ENCODE measurements around the gene THAP6. TPM values are rescaled to one million over a fixed set of nuclear protein-coding genes. Genes with fewer than 3 reads are reported as not detected.

The THAP6 gene
- 10 to 100 TPM; 13.4 to 26.5 (median 19.5) TPM for total RNA-seq

- peaks cover 13 to 21% of the 10 kb centered on the region in 2 donors for H3K4me1 ChIP-seq (replicated peaks in 1 of 2)
- in situ Hi-C loops (cut with MboI; ENCODE audit: low pct_unique_long_range_greater_than_20kb in 2 of 9, low sequenced_read_pairs in 9 of 9, unreplicated experiment in 9 of 9) = no loop called here
- ATAC-seq (replicated peaks in 6 of 8) = peak; percentile 90 to 95 (median 94)
- H3K4me3 ChIP-seq = peak within 1 kb of the TSS; percentile 59 to 94 (median 83)
- peak within 1 kb of the TSS; percentile 93 to 94 for H3K27ac ChIP-seq
- WGBS, 10 experiments = 0 to 17% (median 0%) methylated on average over 1 to 8 of the region's 61 CpGs; no CpG with 5 or more reads in 4 of the 10 experiments
These were observed at the start of gene THAP6, which contains the start of gene RCHY1 for GRCh38 chr4:75514131-75514948. Gene THAP6 (plus strand): TSS chr4:75514473. CDS start chr4:75515453, 980 bp downstream. Gene RCHY1 (minus strand): TSS chr4:75514403. CDS start chr4:75514286, 117 bp downstream.

- 80 to 100% (median 100%) methylated on average over 1 of the region's 1 CpG; no CpG with 5 or more reads in 3 of the 10 experiments for WGBS, 10 experiments
- Histone ChIP-seq H3K4me3 (no peak overlapping the region), H3K4me1 (replicated peaks in 1 of 2) (no peaks in the 10 kb centered on the region), H3K27ac (no peak overlapping the region)
- in situ Hi-C loops (cut with MboI; ENCODE audit: low pct_unique_long_range_greater_than_20kb in 2 of 9, low sequenced_read_pairs in 9 of 9, unreplicated experiment in 9 of 9) = no loop called here
- no peak for ATAC-seq (replicated peaks in 6 of 8)
These were observed 44.4 kb upstream of the THAP6 start for GRCh38 chr4:75469896-75470295.

- Histone ChIP-seq H3K4me3 (no peak overlapping the region), H3K4me1 (replicated peaks in 1 of 2) (no peaks in the 10 kb centered on the region), H3K27ac (no peak overlapping the region)
- 75 to 100% (median 100%) methylated on average over 1 of the region's 1 CpG; no CpG with 5 or more reads in 1 of the 10 experiments for WGBS, 10 experiments
- in situ Hi-C loops (cut with MboI; ENCODE audit: low pct_unique_long_range_greater_than_20kb in 2 of 9, low sequenced_read_pairs in 9 of 9, unreplicated experiment in 9 of 9) = no loop called here
- no peak for ATAC-seq (replicated peaks in 6 of 8)
These were observed 43.5 kb upstream of the THAP6 start for GRCh38 chr4:75470738-75471137.

GRCh38 chr4:75477201-75477600, 37.1 kb upstream of the THAP6 start:
- no peaks in the 10 kb centered on the region for H3K4me1 ChIP-seq (replicated peaks in 1 of 2)
- no peak overlapping the region for H3K4me3 ChIP-seq
- 89 to 100% (median 100%) methylated on average over 1 to 3 of the region's 3 CpGs for WGBS, 10 experiments
- in situ Hi-C loops (cut with MboI; ENCODE audit: low pct_unique_long_range_greater_than_20kb in 2 of 9, low sequenced_read_pairs in 9 of 9, unreplicated experiment in 9 of 9) = loop anchor here in 1 of 9 experiments (25.0 kb wide), 1 partner anchor 590 kb away; no protein-coding TSS in a partner anchor
- H3K27ac ChIP-seq = no peak overlapping the region
- ATAC-seq (replicated peaks in 6 of 8) = no peak

- no peak overlapping the region for H3K4me3 ChIP-seq
- in situ Hi-C loops (cut with MboI; ENCODE audit: low pct_unique_long_range_greater_than_20kb in 2 of 9, low sequenced_read_pairs in 9 of 9, unreplicated experiment in 9 of 9) = loop anchor here in 1 of 9 experiments (25.0 kb wide), 1 partner anchor 597 kb away; no protein-coding TSS in a partner anchor
- H3K4me1 ChIP-seq (replicated peaks in 1 of 2) = no peaks in the 10 kb centered on the region
- H3K27ac ChIP-seq = no peak overlapping the region
- no peak for ATAC-seq (replicated peaks in 6 of 8)
- WGBS, 10 experiments = 33 to 86% (median 74%) methylated on average over 2 to 4 of the region's 4 CpGs; no CpG with 5 or more reads in 2 of the 10 experiments
These were observed 30.1 kb upstream of the THAP6 start for GRCh38 chr4:75484190-75484589.

GRCh38 chr4:75490155-75490554, 24.1 kb upstream of the THAP6 start:
- WGBS, 10 experiments = 47 to 100% (median 82%) methylated on average over 1 to 2 of the region's 2 CpGs

GRCh38 chr4:75494563-75494962, 19.7 kb upstream of the THAP6 start:
- Histone ChIP-seq H3K4me1 (replicated peaks in 1 of 2) (no peaks in the 10 kb centered on the region), H3K27ac (no peak overlapping the region), H3K4me3 (no peak overlapping the region)
- WGBS, 10 experiments = 0 to 100% (median 97%) methylated on average over 1 of the region's 1 CpG; no CpG with 5 or more reads in 2 of the 10 experiments
- ATAC-seq (replicated peaks in 6 of 8) = peak in 2 of 8 experiments; percentile 59 to 91
- in situ Hi-C loops (cut with MboI; ENCODE audit: low pct_unique_long_range_greater_than_20kb in 2 of 9, low sequenced_read_pairs in 9 of 9, unreplicated experiment in 9 of 9) = loop anchor here in 1 of 9 experiments (25.0 kb wide), 1 partner anchor 607 kb away; no protein-coding TSS in a partner anchor

More at GRCh38 chr4:75490155-75490554, 24.1 kb upstream of the THAP6 start:
- ATAC-seq (replicated peaks in 6 of 8) = peak in 1 of 8 experiments; percentile 24
- in situ Hi-C loops (cut with MboI; ENCODE audit: low pct_unique_long_range_greater_than_20kb in 2 of 9, low sequenced_read_pairs in 9 of 9, unreplicated experiment in 9 of 9) = loop anchor here in 1 of 9 experiments (25.0 kb wide), 1 partner anchor 603 kb away; no protein-coding TSS in a partner anchor
- no peak overlapping the region for H3K27ac ChIP-seq
- no peaks in the 10 kb centered on the region for H3K4me1 ChIP-seq (replicated peaks in 1 of 2)
- H3K4me3 ChIP-seq = no peak overlapping the region

GRCh38 chr4:75495476-75495875, 18.8 kb upstream of the THAP6 start:
- Histone ChIP-seq H3K27ac (no peak overlapping the region), H3K4me3 (no peak overlapping the region), H3K4me1 (replicated peaks in 1 of 2) (no peaks in the 10 kb centered on the region)
- ATAC-seq (replicated peaks in 6 of 8) = no peak
- in situ Hi-C loops (cut with MboI; ENCODE audit: low pct_unique_long_range_greater_than_20kb in 2 of 9, low sequenced_read_pairs in 9 of 9, unreplicated experiment in 9 of 9) = loop anchor here in 1 of 9 experiments (25.0 kb wide), 1 partner anchor 608 kb away; no protein-coding TSS in a partner anchor
- 83 to 100% (median 95%) methylated on average over 1 to 2 of the region's 2 CpGs; no CpG with 5 or more reads in 1 of the 10 experiments for WGBS, 10 experiments

- ATAC-seq (replicated peaks in 6 of 8) = peak in 2 of 8 experiments; percentile 36 to 56
- 90 to 100% (median 100%) methylated on average over 1 to 2 of the region's 2 CpGs; no CpG with 5 or more reads in 4 of the 10 experiments for WGBS, 10 experiments
- H3K27ac ChIP-seq = no peak overlapping the region
- in situ Hi-C loops (cut with MboI; ENCODE audit: low pct_unique_long_range_greater_than_20kb in 2 of 9, low sequenced_read_pairs in 9 of 9, unreplicated experiment in 9 of 9) = loop anchor here in 1 of 9 experiments (25.0 kb wide), 1 partner anchor 609 kb away; no protein-coding TSS in a partner anchor
- no peak overlapping the region for H3K4me3 ChIP-seq
- no peaks in the 10 kb centered on the region for H3K4me1 ChIP-seq (replicated peaks in 1 of 2)
These were observed 17.9 kb upstream of the THAP6 start for GRCh38 chr4:75496406-75496805.

- WGBS, 10 experiments = 17 to 100% (median 92%) methylated on average over 1 to 5 of the region's 5 CpGs; no CpG with 5 or more reads in 1 of the 10 experiments
- in situ Hi-C loops (cut with MboI; ENCODE audit: low pct_unique_long_range_greater_than_20kb in 2 of 9, low sequenced_read_pairs in 9 of 9, unreplicated experiment in 9 of 9) = loop anchor here in 1 of 9 experiments (25.0 kb wide), 1 partner anchor 610 kb away; no protein-coding TSS in a partner anchor
- ATAC-seq (replicated peaks in 6 of 8) = peak in 1 of 8 experiments; percentile 51
- Histone ChIP-seq H3K27ac (no peak overlapping the region), H3K4me3 (no peak overlapping the region), H3K4me1 (replicated peaks in 1 of 2) (no peaks in the 10 kb centered on the region)
These were observed 17.1 kb upstream of the THAP6 start for GRCh38 chr4:75497133-75497532.

GRCh38 chr4:75498041-75498440, 16.2 kb upstream of the THAP6 start:
- in situ Hi-C loops (cut with MboI; ENCODE audit: low pct_unique_long_range_greater_than_20kb in 2 of 9, low sequenced_read_pairs in 9 of 9, unreplicated experiment in 9 of 9) = loop anchor here in 1 of 9 experiments (25.0 kb wide), 1 partner anchor 611 kb away; no protein-coding TSS in a partner anchor

GRCh38 chr4:75499900-75500299, 14.4 kb upstream of the THAP6 start:
- no peak for ATAC-seq (replicated peaks in 6 of 8)
- no peak overlapping the region for H3K27ac ChIP-seq
- H3K4me1 ChIP-seq (replicated peaks in 1 of 2) = no peaks in the 10 kb centered on the region
- 94 to 100% (median 100%) methylated on average over 1 to 2 of the region's 2 CpGs; no CpG with 5 or more reads in 4 of the 10 experiments for WGBS, 10 experiments
- H3K4me3 ChIP-seq = no peak overlapping the region
- in situ Hi-C loops (cut with MboI; ENCODE audit: low pct_unique_long_range_greater_than_20kb in 2 of 9, low sequenced_read_pairs in 9 of 9, unreplicated experiment in 9 of 9) = loop anchor here in 1 of 9 experiments (25.0 kb wide), 1 partner anchor 613 kb away; no protein-coding TSS in a partner anchor

More at GRCh38 chr4:75498041-75498440, 16.2 kb upstream of the THAP6 start:
- WGBS, 10 experiments = 86 to 100% (median 95%) methylated on average over 2 of the region's 2 CpGs
- Histone ChIP-seq H3K4me1 (replicated peaks in 1 of 2) (no peaks in the 10 kb centered on the region), H3K4me3 (no peak overlapping the region), H3K27ac (no peak overlapping the region)
- ATAC-seq (replicated peaks in 6 of 8) = no peak

- no peaks in the 10 kb centered on the region for H3K4me1 ChIP-seq (replicated peaks in 1 of 2)
- WGBS, 10 experiments = 86 to 100% (median 94%) methylated on average over 1 to 2 of the region's 2 CpGs
- no peak for ATAC-seq (replicated peaks in 6 of 8)
- in situ Hi-C loops (cut with MboI; ENCODE audit: low pct_unique_long_range_greater_than_20kb in 2 of 9, low sequenced_read_pairs in 9 of 9, unreplicated experiment in 9 of 9) = no loop called here
- no peak overlapping the region for H3K4me3 ChIP-seq
- H3K27ac ChIP-seq = no peak overlapping the region
These were observed 11.6 kb upstream of the THAP6 start for GRCh38 chr4:75502671-75503070.
